IMR-90 (cell line): ENCODE results near the gene SLC15A1. TPM values are rescaled to one million over a fixed set of nuclear protein-coding genes. Genes with fewer than 3 reads are reported as not detected.

ENCODE experiments used
- ATAC-seq: fragments of 200-7000 bp; cut with Tn5 transposase; 2 replicates; pipeline ENCODE4 v1.9.1; 2020; ENCODE audit warnings: low read depth, mild to moderate bottlenecking, moderate library complexity
- BruUV-seq: library from RNA; stranded (reverse); fragments of 400-500 nt; replicated peaks from 2 replicates; lab custom pipeline; 2021; lab: Mats Ljungman, UMichigan
- CTCF ChIA-PET: fragments of 300-600 bp; formaldehyde crosslinking; extraction: SDS; loops from one replicate; lab custom pipeline; 2021; ENCODE audit warnings: antibody characterized with exemption; lab: Yijun Ruan, JAX
- POLR2A ChIA-PET: fragments of 300-600 bp; sonication (Branson Sonifier 250); formaldehyde crosslinking; loops from one replicate; lab custom pipeline; 2022; ENCODE audit warnings: antibody characterized with exemption; ENCODE audit not compliant: unreplicated experiment; lab: Charles Lee
- DNase-seq: peaks from one replicate; pipeline ENCODE4 v3.0.0; 2013
- H2AFZ ChIP-seq: replicated peaks from 2 replicates; pipeline ENCODE3; 2013; ENCODE audit warnings: low read length, mild to moderate bottlenecking; ENCODE audit not compliant: poor library complexity
- H2AK5ac ChIP-seq: 2 replicates; pipeline ENCODE4 v1.6.1; 2013; ENCODE audit warnings: low read depth, low read length, inconsistent platforms
- H2AK9ac ChIP-seq: replicated peaks from 2 replicates; pipeline ENCODE3; 2013; ENCODE audit warnings: mild to moderate bottlenecking, low read depth, low read length, moderate library complexity; ENCODE audit not compliant: poor library complexity
- H2BK120ac ChIP-seq: 2 replicates; pipeline ENCODE4 v1.6.1; 2013; ENCODE audit warnings: low read depth, low read length, inconsistent platforms
- H2BK15ac ChIP-seq: 3 replicates; pipeline ENCODE4 v1.6.1; 2013; ENCODE audit warnings: low read depth, low read length, inconsistent platforms
- H2BK20ac ChIP-seq: 2 replicates; pipeline ENCODE4 v1.6.1; 2013; ENCODE audit warnings: low read depth, mild to moderate bottlenecking, inconsistent platforms, low read length, moderate library complexity
- H2BK5ac ChIP-seq: 2 replicates; pipeline ENCODE4 v1.6.1; 2013; ENCODE audit warnings: mild to moderate bottlenecking, low read depth, low read length, inconsistent platforms; ENCODE audit not compliant: poor library complexity, severe bottlenecking
- H3K14ac ChIP-seq: replicated peaks from 2 replicates; pipeline ENCODE4 v1.6.1; 2013; ENCODE audit warnings: low read depth, low read length, inconsistent platforms
- H3K18ac ChIP-seq: 2 replicates; pipeline ENCODE4 v1.6.1; 2013; ENCODE audit warnings: low read depth, low read length, control low read depth
- H3K23ac ChIP-seq: 2 replicates; pipeline ENCODE4 v1.6.1; 2013; ENCODE audit warnings: low read depth, low read length, inconsistent platforms
- H3K27ac ChIP-seq: 2 replicates; pipeline ENCODE4 v1.5.1; 2013; ENCODE audit warnings: mild to moderate bottlenecking, control low read depth, low read length; ENCODE audit not compliant: insufficient read depth
- H3K27me3 ChIP-seq: 2 replicates; pipeline ENCODE4 v1.6.1; 2013; ENCODE audit warnings: low read length; ENCODE audit not compliant: control insufficient read depth, insufficient read depth
- H3K36me3 ChIP-seq: 2 replicates; pipeline ENCODE4 v1.6.1; 2013; ENCODE audit warnings: low read length, mixed read lengths; ENCODE audit not compliant: control insufficient read depth, insufficient read depth
- H3K4ac ChIP-seq: 2 replicates; pipeline ENCODE4 v1.6.1; 2013; ENCODE audit warnings: low read depth, low read length, inconsistent platforms
- H3K4me1 ChIP-seq: 2 replicates; pipeline ENCODE4 v1.6.1; 2013; ENCODE audit warnings: low read length, mixed read lengths; ENCODE audit not compliant: control insufficient read depth, insufficient read depth
- H3K4me2 ChIP-seq: 2 replicates; pipeline ENCODE4 v1.6.1; 2013; ENCODE audit warnings: low read depth, mild to moderate bottlenecking, control low read depth, low read length, moderate library complexity
- H3K4me3 ChIP-seq: 2 replicates; pipeline ENCODE4 v1.5.1; 2013; ENCODE audit warnings: low read depth, mild to moderate bottlenecking, control low read depth, low read length, moderate library complexity; ENCODE audit not compliant: insufficient read depth
- H3K56ac ChIP-seq: 2 replicates; pipeline ENCODE4 v1.6.1; 2013; ENCODE audit warnings: low read length, inconsistent platforms; ENCODE audit not compliant: insufficient read depth; ENCODE audit errors: extremely low read depth
- H3K79me1 ChIP-seq, 2 experiments: 2 replicates each; pipeline ENCODE4 v1.6.1; 2013; ENCODE audit warnings: low read length in 2 of 2, inconsistent platforms in 1 of 2, low read depth in 1 of 2
- H3K9ac ChIP-seq: 2 replicates; pipeline ENCODE4 v1.6.1; 2013; ENCODE audit warnings: low read depth, low read length, control low read depth
- H3K9me1 ChIP-seq: 2 replicates; pipeline ENCODE4 v1.6.1; 2013; ENCODE audit warnings: low read length, inconsistent platforms; ENCODE audit not compliant: insufficient read depth
- H3K9me3 ChIP-seq: 2 replicates; pipeline ENCODE4 v1.6.1; 2013; ENCODE audit warnings: low read length; ENCODE audit not compliant: control insufficient read depth, insufficient read depth
- H4K20me1 ChIP-seq: 2 replicates; pipeline ENCODE4 v1.6.1; 2013; ENCODE audit warnings: low read length, inconsistent platforms; ENCODE audit not compliant: insufficient read depth
- H4K5ac ChIP-seq: 2 replicates; pipeline ENCODE4 v1.6.1; 2013; ENCODE audit warnings: mild to moderate bottlenecking, low read depth, low read length, control low read depth
- H4K8ac ChIP-seq, 2 experiments: 2 replicates each; pipeline ENCODE4 v1.6.1; 2013; ENCODE audit warnings: low read depth in 2 of 2, low read length in 2 of 2, control low read depth in 1 of 2, inconsistent platforms in 1 of 2
- H4K91ac ChIP-seq: 2 replicates; pipeline ENCODE4 v1.6.1; 2013; ENCODE audit warnings: low read depth, low read length, inconsistent platforms; ENCODE audit not compliant: insufficient read depth
- MAFK ChIP-seq: IDR thresholded peaks from 2 replicates; pipeline ENCODE4 v1.6.1; 2012; ENCODE audit warnings: low read depth, low read length, improper control_type of control experiment
- WGBS, 2 experiments: methylation state at CpG; one replicate each; pipeline versions ENCODE4 v1.1.5 to v1.1.7; 2013; ENCODE audit warnings: missing lambda C conversion rate in 2 of 2; ENCODE audit not compliant: insufficient read length in 1 of 2; ENCODE audit errors: extremely low coverage in 2 of 2; 5-methylcytosine and 5-hydroxymethylcytosine counted together
- dilution Hi-C: fragments of 300-500 bp; cut with HindIII; formaldehyde crosslinking; loops from one replicate; pipeline ENCODE4 v1.14.3; 2018; ENCODE audit warnings: low sequenced_read_pairs; ENCODE audit not compliant: unreplicated experiment
- in situ Hi-C: fragments of 300-500 bp; cut with MboI; formaldehyde crosslinking; loops from 3 replicates; pipeline ENCODE4 v1.14.3; 2019; ENCODE audit warnings: low sequenced_read_pairs, inconsistent platforms, mixed read lengths
- intact Hi-C: fragments of 100-400 bp; cut with micrococcal nuclease; formaldehyde crosslinking; loops from 2 replicates; pipeline ENCODE4 v1.10.0; 2022
- polyA plus RNA-seq, 3 experiments: library from polyadenylated mRNA; depleted of rRNA; stranded (reverse); fragments of >200 nt; gene quantifications; 2 replicates each; pipeline ENCODE4 v1.2.3, GENCODE V29; 2012; ENCODE audit warnings: low replicate concordance in 1 of 3
- total RNA-seq: library from RNA; depleted of rRNA; stranded (reverse); fragments of >200 nt; gene quantifications from 2 replicates; pipeline ENCODE4 v1.2.3, GENCODE V29; 2012
- TF ChIP-seq, protein P1 (sequence below): fragments of 150-350 bp; IDR thresholded peaks from 2 replicates; pipeline ENCODE4 v1.6.1; 2017; ENCODE audit warnings: mild to moderate bottlenecking, antibody characterized with exemption, low read length, low read depth

Gene SLC15A1
- total and polyA plus RNA-seq, 2 of the 4 experiments (the other 2 are of a cell fraction), result not detected

DNA sequence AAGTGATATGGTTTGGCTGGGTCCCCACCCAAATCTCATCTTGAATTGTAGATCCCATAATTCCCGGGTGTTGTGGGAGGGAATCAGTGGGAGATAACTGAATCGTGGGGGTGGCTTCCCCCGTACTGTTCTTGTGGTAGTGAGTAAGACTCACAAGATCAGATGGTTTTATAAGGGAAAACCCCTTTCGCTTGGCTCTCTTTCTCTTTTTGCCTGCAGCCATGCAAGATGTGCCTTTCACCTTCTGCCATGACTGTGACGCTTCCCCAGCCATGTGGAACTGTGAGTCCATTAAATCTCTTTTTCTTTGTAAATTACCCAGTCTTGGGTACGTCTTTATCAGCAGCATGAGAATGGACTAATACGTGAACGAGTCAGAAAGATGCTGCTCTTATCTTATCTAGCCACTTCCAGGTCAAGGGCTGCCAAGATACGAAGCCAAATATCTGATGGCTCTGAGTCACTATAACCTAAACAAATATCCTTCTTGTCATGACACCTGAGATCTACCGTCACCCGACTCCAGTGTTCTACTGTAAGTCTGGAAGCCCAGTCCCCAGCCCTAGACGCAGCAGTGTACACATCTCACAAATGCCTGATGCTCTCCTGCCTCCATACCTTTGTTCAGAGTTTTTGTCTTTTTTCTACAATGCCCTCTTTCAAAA is 45.9 kb downstream of the SLC15A1 start:
- Histone ChIP-seq H4K5ac (no peak overlapping the region), H2BK120ac (no peak overlapping the region), H3K9me3 (no peaks in the 10 kb centered on the region), H3K18ac (no peak overlapping the region), H2AK9ac (no peak overlapping the region), H3K27ac (no peak overlapping the region), H2BK15ac (no peak overlapping the region), H4K20me1 (no peaks in the 10 kb centered on the region), H2AK5ac (no peak overlapping the region), H4K91ac (no peak overlapping the region), H2BK20ac (no peak overlapping the region), H3K9ac (no peak overlapping the region), H3K56ac (no peak overlapping the region), H3K36me3 (no peaks in the 10 kb centered on the region), H3K14ac (no peak overlapping the region), H3K27me3 (peaks cover 32% of the 10 kb centered on the region), H3K4me3 (no peak overlapping the region), H3K4me1 (no peaks in the 10 kb centered on the region), H3K23ac (no peak overlapping the region), H3K79me1 (no peaks in the 10 kb centered on the region), H4K8ac (no peak overlapping the region), H2AFZ (no peak overlapping the region), H3K9me1 (no peaks in the 10 kb centered on the region), H3K4me2 (no peak overlapping the region), H3K4ac (no peak overlapping the region), H2BK5ac (no peak overlapping the region)
- 11% methylated on average over 3 of the region's 12 CpGs; no CpG with 5 or more reads in 1 of the 2 experiments for whole genome bisulfite sequencing, 2 experiments
- ATAC-seq, result no peak
- BruUV-seq, result no TSS peak
- in situ Hi-C loops (no loop called here), intact Hi-C loops (no loop called here), dilution Hi-C loops (no loop called here)
- ChIA-PET CTCF (no interaction called here), POLR2A (no interaction called here)
- TF ChIP-seq MAFK, result no peak
- TF ChIP-seq, protein P1, sequence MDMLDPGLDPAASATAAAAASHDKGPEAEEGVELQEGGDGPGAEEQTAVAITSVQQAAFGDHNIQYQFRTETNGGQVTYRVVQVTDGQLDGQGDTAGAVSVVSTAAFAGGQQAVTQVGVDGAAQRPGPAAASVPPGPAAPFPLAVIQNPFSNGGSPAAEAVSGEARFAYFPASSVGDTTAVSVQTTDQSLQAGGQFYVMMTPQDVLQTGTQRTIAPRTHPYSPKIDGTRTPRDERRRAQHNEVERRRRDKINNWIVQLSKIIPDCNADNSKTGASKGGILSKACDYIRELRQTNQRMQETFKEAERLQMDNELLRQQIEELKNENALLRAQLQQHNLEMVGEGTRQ, result no peak
- peak; percentile 13 for DNase-seq
